Stomach (tissue), 4 donors: Measurements from ENCODE around the gene SLC1A1.

Source experiments
- CTCF ChIP-seq, 7 experiments: fragments of 450-650 bp in 4 of 7; fragments of 200-600 bp in 3 of 7; sonication (generic) in 3 of 7; IDR thresholded peaks; one replicate each; pipeline ENCODE4 v1.5.1; 2016 to 2019; ENCODE audit warnings: antibody characterized with exemption in 7 of 7, control low read depth in 2 of 7, mild to moderate bottlenecking in 1 of 7
- POLR2A ChIP-seq, 4 donors: fragments of 450-650 bp; IDR thresholded peaks; one replicate each; pipeline ENCODE4 v1.6.1; 2016; ENCODE audit warnings: antibody characterized with exemption in 4 of 4, control low read depth in 2 of 4, mild to moderate bottlenecking in 1 of 4, moderate library complexity in 1 of 4
- POLR2AphosphoS5 ChIP-seq, 3 donors: sonication (generic); formaldehyde crosslinking; IDR thresholded peaks; one replicate each; pipeline ENCODE4 v1.6.1; 2016; ENCODE audit warnings: antibody characterized with exemption in 3 of 3

- TF ChIP-seq POLR2AphosphoS5 (IDR thresholded peaks at IDR 0.05) (no peak), CTCF (IDR thresholded peaks at IDR 0.05) (no peak), POLR2A (IDR thresholded peaks at IDR 0.05) (no peak)
Measured at GRCh38 chr9:4510546-4511322, 20.5 kb downstream of the SLC1A1 start.
